ENCODE data around the gene TMEM233. TPM values are rescaled to one million over a fixed set of nuclear protein-coding genes. Genes with fewer than 3 reads are reported as not detected.

TMEM233 gene
- total RNA-seq, 2 experiments from 2014 or later = not detected

DNA sequence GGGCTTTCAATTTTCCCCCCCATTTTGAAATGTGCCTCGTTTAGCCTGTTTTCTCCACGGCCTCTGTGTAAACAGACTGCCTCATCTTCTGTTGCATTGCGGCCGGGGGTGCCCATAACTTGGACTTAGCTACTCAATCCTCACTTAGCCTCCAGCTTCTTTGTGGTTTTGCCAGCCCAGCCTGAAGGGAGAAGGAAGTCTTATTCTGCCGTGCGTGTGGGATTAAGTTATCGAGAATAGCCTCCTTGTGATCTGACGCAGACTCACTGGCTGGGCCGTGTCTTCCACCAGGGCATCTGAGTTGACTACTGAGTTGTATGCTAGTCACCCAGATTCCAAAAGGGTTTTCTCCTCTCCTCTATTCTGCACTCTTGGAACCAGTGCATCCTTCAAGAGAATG, 82.4 kb downstream of the TMEM233 start:
- CTCF ChIA-PET = interaction anchor here (0.6 kb wide), 1 partner anchor 57 kb away, joined by 3 read pairs; no protein-coding TSS in a partner anchor
- Mint-ChIP-seq H3K27me3 (ENCODE audit: low read depth) (no peaks in the 10 kb centered on the region), H3K36me3 (ENCODE audit: low read depth) (peaks cover 73% of the 10 kb centered on the region), H3K4me3 (no peak overlapping the region), H3K27ac (peak overlapping the region; percentile 66), H3K4me1 (ENCODE audit: low read depth) (peaks cover 29% of the 10 kb centered on the region), H3K9me3 (no peaks in the 10 kb centered on the region)
- intact Hi-C loops (cut with micrococcal nuclease) = no loop called here
- no peak for DNase-seq

DNA sequence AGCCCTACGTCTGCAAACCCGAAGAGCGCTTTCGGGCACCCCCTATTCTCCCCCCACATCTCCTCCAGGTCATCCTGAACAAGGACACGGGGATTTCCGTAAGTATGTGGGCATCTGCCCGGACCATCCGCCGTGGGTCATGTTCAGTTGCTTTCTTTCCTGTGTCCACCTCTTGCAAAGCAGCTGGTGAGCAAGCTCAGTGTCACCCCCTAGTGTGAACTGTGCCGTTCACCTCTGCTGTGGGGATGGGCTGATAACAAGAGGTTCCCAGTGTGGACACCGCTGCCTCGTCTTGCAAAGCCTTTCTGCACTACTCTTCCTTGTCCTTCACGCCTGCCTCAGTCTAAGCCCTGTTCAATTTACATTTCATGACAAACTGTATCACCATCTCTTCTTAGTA, 83.0 kb downstream of the TMEM233 start:
- Mint-ChIP-seq H3K9me3 (no peaks in the 10 kb centered on the region), H3K27ac (peak overlapping the region; percentile 74), H3K36me3 (ENCODE audit: low read depth) (peaks cover 70% of the 10 kb centered on the region), H3K4me1 (ENCODE audit: low read depth) (peaks cover 25% of the 10 kb centered on the region), H3K27me3 (ENCODE audit: low read depth) (no peaks in the 10 kb centered on the region), H3K4me3 (no peak overlapping the region)
- no peak for DNase-seq
- CTCF ChIA-PET = interaction anchor here (0.6 kb wide), 1 partner anchor 56 kb away, joined by 3 read pairs; no protein-coding TSS in a partner anchor
- intact Hi-C loops (cut with micrococcal nuclease) = no loop called here

DNA sequence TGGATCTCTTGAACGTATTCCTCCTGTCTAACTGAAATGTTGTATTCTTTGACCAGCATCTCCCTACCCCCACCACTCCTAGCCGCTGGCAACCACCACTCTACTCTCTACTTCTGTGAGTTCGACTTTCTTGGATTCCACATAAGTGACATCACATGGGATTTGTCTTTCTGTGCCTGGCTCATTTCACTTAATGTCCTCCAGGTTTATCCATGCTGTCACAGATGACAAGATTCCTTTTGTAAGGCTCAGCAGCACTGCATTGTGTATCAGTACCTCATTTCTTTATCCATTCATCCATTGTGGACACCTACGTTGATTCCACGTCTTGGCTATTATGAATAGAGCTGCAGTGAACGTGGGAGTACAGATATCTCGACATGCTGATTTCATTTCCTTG, 84.9 kb downstream of the TMEM233 start:
- H3K27ac Mint-ChIP-seq = no peak overlapping the region
- peaks cover 57% of the 10 kb centered on the region for H3K36me3 Mint-ChIP-seq (ENCODE audit: low read depth)
- CTCF ChIA-PET = interaction anchor here (1.4 kb wide), 1 partner anchor 8 kb away, joined by 4 read pairs; no protein-coding TSS in a partner anchor
- intact Hi-C loops (cut with micrococcal nuclease) = no loop called here
- H3K4me1 Mint-ChIP-seq (ENCODE audit: low read depth) = peaks cover 24% of the 10 kb centered on the region
- H3K4me3 Mint-ChIP-seq = no peak overlapping the region
- no peak for DNase-seq
- H3K27me3 Mint-ChIP-seq (ENCODE audit: low read depth) = no peaks in the 10 kb centered on the region
- H3K9me3 Mint-ChIP-seq = no peaks in the 10 kb centered on the region

DNA sequence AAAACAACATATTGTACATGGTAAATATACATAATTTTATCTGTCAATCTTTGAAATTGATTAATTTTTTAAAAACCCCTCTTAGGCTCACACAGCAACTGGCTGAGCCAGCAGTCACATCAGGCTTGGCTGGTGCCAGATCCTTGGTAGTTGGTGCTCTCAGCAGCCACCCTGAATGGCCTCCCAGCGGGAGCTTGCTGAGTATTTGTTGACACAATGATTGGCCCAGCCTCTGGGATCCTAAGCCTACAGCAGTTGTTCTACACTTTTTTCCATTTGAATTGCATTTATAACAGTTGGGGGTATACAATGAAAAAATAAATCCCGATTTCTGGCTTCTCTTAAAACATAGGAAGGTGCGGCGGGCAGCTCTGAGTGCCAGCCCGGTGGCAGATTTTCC, 85.5 kb downstream of the TMEM233 start:
- Mint-ChIP-seq H3K9me3 (no peaks in the 10 kb centered on the region), H3K27ac (no peak overlapping the region), H3K4me3 (no peak overlapping the region), H3K27me3 (ENCODE audit: low read depth) (no peaks in the 10 kb centered on the region), H3K4me1 (ENCODE audit: low read depth) (peaks cover 18% of the 10 kb centered on the region), H3K36me3 (ENCODE audit: low read depth) (peaks cover 53% of the 10 kb centered on the region)
- intact Hi-C loops (cut with micrococcal nuclease) = no loop called here
- CTCF ChIA-PET = interaction anchor here (1.4 kb wide), 1 partner anchor 9 kb away, joined by 4 read pairs; no protein-coding TSS in a partner anchor
- DNase-seq = no peak

DNA sequence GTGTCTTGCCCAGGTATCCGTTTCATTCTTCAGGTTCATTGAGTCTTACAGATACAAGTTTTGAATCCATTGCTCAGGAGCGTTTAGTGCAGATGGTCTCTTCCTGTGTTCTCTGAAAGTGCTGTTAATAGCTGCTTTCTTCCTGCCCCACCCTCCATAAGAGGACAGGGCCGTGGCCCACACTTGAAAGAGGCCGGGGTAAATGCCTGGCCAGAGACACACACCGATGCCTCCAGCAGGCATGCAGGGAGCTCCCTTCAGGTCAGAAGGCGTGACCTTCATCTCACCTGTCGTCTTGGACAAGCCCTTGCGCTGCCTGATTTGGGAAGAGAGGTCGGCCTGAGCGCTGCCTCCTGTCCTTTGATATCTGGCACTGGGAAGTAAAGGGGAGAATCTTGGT, 85.9 kb downstream of the TMEM233 start:
- no peak overlapping the region for H3K4me3 Mint-ChIP-seq
- no peaks in the 10 kb centered on the region for H3K9me3 Mint-ChIP-seq
- H3K27ac Mint-ChIP-seq = no peak overlapping the region
- peaks cover 49% of the 10 kb centered on the region for H3K36me3 Mint-ChIP-seq (ENCODE audit: low read depth)
- CTCF ChIA-PET = interaction anchor here (1.4 kb wide), 1 partner anchor 9 kb away, joined by 4 read pairs; no protein-coding TSS in a partner anchor
- DNase-seq = no peak
- intact Hi-C loops (cut with micrococcal nuclease) = no loop called here
- peaks cover 14% of the 10 kb centered on the region for H3K4me1 Mint-ChIP-seq (ENCODE audit: low read depth)
- H3K27me3 Mint-ChIP-seq (ENCODE audit: low read depth) = no peaks in the 10 kb centered on the region

DNA sequence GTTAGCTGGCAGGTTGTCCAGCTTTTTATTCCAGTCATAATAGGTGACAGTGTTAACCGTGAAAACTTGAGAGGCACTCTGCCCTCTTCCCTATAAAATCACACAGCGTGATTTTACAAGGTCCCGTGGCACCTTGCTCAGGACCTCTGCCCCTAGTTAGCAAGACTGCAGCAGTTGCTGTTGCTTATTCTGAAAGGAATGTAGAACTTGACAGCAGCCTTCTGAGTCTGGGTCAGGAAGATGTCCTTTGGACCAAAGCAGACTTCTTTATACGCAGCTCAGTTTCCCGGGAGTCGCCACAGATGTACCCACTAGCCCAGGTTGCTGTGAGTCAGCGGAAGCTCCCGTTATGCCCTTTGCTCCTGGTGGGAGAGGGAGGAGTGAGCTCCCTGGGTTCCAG, 87.5 kb downstream of the TMEM233 start:
- intact Hi-C loops (cut with micrococcal nuclease) = no loop called here
- Mint-ChIP-seq H3K9me3 (no peaks in the 10 kb centered on the region), H3K27me3 (ENCODE audit: low read depth) (no peaks in the 10 kb centered on the region), H3K4me3 (no peak overlapping the region), H3K27ac (peak overlapping the region; percentile 8), H3K4me1 (ENCODE audit: low read depth) (peaks cover 14% of the 10 kb centered on the region), H3K36me3 (ENCODE audit: low read depth) (peaks cover 36% of the 10 kb centered on the region)
- no peak for DNase-seq
- CTCF ChIA-PET = interaction anchor here (1.2 kb wide), 1 partner anchor 12 kb away, joined by 4 read pairs; no protein-coding TSS in a partner anchor

DNA sequence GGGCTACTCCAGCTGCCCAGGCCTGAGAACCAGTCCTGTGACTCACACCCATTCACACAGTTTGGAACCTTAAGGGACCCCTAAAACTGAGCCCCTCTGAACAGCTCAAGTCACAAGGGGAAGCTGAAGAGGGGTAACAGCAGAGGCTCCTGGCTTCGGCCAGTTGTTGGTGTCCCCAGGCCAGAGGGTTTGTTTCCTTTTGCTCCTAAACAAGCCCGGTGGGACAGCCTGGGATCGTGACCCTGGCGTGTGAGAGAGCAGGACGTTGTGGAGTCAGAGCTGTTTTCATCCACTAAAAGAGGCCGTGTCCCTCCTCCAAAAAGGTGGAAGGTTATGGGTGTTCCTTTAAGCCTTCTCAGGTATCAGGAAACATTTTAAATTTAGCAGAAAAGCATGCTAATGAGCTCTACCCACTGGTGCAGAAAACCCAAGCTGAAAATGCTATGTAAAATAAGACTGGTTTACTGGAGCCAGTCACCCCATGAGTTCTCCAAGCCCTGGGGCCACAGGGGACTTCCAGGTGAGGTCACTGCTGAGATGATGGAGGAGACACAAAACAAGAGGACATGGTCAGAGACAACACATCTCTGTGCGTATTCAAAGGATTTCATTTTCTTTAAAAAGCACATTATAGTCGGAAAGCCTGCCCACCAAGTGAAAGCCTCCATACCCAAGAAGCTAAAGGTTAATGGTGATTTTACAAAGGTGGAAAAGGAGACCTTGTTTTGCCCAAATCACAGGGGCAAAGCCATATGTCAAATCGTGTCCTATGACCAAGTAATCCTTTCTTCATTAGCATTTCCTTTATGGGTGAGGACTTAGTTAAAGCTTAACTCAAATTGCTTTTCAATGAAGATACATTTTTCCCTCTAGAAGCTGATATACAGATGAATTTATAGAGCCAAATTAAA, 88.4 kb downstream of the TMEM233 start:
- Mint-ChIP-seq H3K27ac (peak overlapping the region; percentile 81), H3K9me3 (no peaks in the 10 kb centered on the region), H3K36me3 (ENCODE audit: low read depth) (peaks cover 29% of the 10 kb centered on the region), H3K27me3 (ENCODE audit: low read depth) (no peaks in the 10 kb centered on the region), H3K4me1 (ENCODE audit: low read depth) (peaks cover 14% of the 10 kb centered on the region), H3K4me3 (no peak overlapping the region)
- CTCF ChIA-PET = interaction anchor here (0.8 to 1.2 kb wide), 2 partner anchors 13 to 238 kb away, joined by 3 to 4 read pairs; no protein-coding TSS in a partner anchor
- intact Hi-C loops (cut with micrococcal nuclease) = no loop called here
- peak; percentile 41 for DNase-seq

DNA sequence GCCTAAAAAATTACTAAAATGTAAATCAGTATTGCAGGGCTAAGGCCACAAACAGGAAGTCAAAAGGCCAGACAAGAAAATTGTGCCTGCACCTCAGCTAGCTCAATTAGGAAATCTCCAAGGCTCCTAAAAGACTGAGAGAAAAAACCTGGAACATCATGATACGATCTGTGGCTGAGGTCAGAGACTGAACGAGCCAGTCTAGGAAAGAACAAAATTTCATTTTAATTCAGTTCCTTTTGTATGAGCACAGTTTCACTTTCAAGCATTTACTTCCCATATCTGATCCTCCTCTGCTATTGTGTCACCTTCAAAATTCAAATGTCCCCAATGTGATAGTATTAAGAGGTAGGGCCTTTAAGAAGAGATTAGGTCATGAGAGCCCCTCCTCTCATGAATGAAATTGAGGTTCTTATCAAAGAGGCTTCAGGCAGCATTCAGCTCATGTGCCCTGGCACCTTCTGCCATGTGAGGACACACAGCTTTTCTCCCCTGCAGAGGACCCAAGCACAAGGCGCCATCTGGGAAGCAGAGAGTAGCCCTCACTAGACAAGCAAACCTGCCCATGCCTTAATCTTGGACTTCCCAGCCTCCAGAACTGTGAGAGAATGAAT, 89.2 kb downstream of the TMEM233 start:
- Mint-ChIP-seq H3K9me3 (no peaks in the 10 kb centered on the region), H3K4me3 (no peak overlapping the region), H3K4me1 (ENCODE audit: low read depth) (peaks cover 14% of the 10 kb centered on the region), H3K27me3 (ENCODE audit: low read depth) (no peaks in the 10 kb centered on the region), H3K36me3 (ENCODE audit: low read depth) (peaks cover 30% of the 10 kb centered on the region), H3K27ac (peak overlapping the region; percentile 81)
- no peak for DNase-seq
- intact Hi-C loops (cut with micrococcal nuclease) = no loop called here
- CTCF ChIA-PET = no interaction called here

DNA sequence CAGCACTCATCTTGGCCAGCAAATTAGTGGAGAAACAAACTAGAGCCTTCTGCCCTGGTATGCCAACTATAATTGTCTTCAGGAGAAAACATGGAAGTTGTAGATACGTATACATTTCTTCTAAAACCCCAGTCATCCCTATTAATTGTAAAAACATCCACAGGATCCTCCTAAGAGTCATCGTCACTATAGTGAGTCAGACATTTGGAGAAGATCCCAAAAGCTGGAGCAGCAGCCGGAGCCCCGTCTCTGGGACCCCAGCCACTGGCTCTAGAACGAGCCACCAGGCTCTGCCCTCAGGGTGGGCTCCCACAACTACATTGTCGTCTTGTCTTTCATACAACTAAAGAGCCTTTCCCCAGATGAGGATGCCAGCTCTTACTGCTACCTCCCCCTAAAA, 89.8 kb downstream of the TMEM233 start:
- intact Hi-C loops (cut with micrococcal nuclease) = no loop called here
- no peak overlapping the region for H3K4me3 Mint-ChIP-seq
- no peaks in the 10 kb centered on the region for H3K9me3 Mint-ChIP-seq
- H3K36me3 Mint-ChIP-seq (ENCODE audit: low read depth) = peaks cover 28% of the 10 kb centered on the region
- H3K27me3 Mint-ChIP-seq (ENCODE audit: low read depth) = no peaks in the 10 kb centered on the region
- CTCF ChIA-PET = no interaction called here
- no peak overlapping the region for H3K27ac Mint-ChIP-seq
- peaks cover 14% of the 10 kb centered on the region for H3K4me1 Mint-ChIP-seq (ENCODE audit: low read depth)
- no peak for DNase-seq

DNA sequence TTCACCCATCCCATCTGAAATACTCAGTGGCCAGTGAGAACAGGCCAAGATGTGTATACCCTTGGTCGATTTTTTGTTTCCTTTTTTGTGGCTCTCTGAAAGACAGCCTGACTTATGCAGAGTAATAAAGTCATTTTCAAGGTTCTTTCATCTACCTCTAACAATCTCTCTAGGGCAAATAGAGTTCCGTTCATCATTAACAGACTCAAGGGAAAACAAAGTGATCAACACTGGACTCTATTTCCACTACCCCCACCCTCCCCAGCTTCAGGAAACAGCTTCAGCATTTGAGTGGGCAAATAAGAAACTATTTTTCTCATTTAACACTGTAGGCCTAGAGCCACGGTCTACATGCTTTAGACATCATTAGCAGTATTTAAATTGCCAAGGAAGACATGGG, 90.2 kb downstream of the TMEM233 start:
- H3K27me3 Mint-ChIP-seq (ENCODE audit: low read depth) = no peaks in the 10 kb centered on the region
- no peaks in the 10 kb centered on the region for H3K9me3 Mint-ChIP-seq
- peaks cover 14% of the 10 kb centered on the region for H3K4me1 Mint-ChIP-seq (ENCODE audit: low read depth)
- CTCF ChIA-PET = no interaction called here
- intact Hi-C loops (cut with micrococcal nuclease) = no loop called here
- H3K4me3 Mint-ChIP-seq = no peak overlapping the region
- H3K27ac Mint-ChIP-seq = no peak overlapping the region
- H3K36me3 Mint-ChIP-seq (ENCODE audit: low read depth) = peaks cover 24% of the 10 kb centered on the region
- DNase-seq = no peak

DNA sequence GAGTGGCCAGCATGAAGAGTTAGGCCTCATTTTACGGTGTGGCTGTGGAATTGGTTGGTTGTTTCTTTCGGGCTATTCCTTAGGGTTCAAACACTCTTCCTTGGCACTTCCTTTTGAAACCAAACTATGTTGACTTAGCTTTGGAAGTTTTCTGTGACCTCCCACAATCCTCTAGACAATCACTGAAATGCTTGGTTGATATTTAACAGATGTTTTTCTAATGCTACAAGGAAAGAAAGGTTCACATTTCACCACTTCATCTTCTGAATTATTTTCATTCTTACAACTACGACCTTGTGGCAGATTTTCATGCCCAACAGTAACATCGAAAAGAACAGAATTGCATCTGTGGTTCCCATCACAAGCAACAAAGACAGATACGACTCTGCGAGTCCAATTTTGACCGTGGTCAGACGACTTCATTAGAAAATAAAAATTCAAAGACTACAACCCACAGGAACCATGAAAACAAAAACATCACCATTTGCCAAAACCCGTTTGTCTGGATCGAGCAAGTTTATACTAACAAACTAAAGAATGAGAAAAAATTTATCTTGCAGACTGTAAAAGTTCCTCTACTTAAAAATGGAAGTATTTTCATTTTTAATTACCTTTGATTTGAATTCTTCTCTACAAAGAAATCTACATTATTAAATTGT, 91.3 kb downstream of the TMEM233 start:
- peaks cover 14% of the 10 kb centered on the region for H3K4me1 Mint-ChIP-seq (ENCODE audit: low read depth)
- intact Hi-C loops (cut with micrococcal nuclease) = no loop called here
- DNase-seq = no peak
- H3K4me3 Mint-ChIP-seq = no peak overlapping the region
- no peak overlapping the region for H3K27ac Mint-ChIP-seq
- no peaks in the 10 kb centered on the region for H3K27me3 Mint-ChIP-seq (ENCODE audit: low read depth)
- CTCF ChIA-PET = no interaction called here
- peaks cover 19% of the 10 kb centered on the region for H3K36me3 Mint-ChIP-seq (ENCODE audit: low read depth)
- H3K9me3 Mint-ChIP-seq = no peaks in the 10 kb centered on the region

DNA sequence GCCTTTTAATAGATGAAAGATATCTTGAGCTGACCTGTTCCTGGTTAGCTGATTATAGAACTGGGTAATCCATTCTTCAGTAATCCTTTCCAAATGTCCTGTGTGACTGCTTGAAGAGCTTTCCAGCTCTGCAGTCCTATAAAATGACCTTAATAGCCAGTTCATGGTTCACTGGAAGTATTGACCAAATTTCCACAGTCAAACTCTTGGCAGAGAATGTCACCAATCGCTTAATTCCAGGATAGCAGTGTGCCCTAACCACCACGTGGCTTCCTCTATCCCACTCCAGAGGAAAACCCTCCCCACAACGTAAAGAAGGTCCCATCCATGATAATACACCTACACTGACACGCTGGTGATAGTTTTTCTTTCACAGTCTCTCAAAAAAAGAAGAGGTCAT, 91.8 kb downstream of the TMEM233 start:
- no peak for DNase-seq
- peaks cover 15% of the 10 kb centered on the region for H3K36me3 Mint-ChIP-seq (ENCODE audit: low read depth)
- H3K27ac Mint-ChIP-seq = no peak overlapping the region
- H3K4me1 Mint-ChIP-seq (ENCODE audit: low read depth) = peaks cover 14% of the 10 kb centered on the region
- no peaks in the 10 kb centered on the region for H3K27me3 Mint-ChIP-seq (ENCODE audit: low read depth)
- H3K4me3 Mint-ChIP-seq = no peak overlapping the region
- CTCF ChIA-PET = no interaction called here
- intact Hi-C loops (cut with micrococcal nuclease) = no loop called here
- no peaks in the 10 kb centered on the region for H3K9me3 Mint-ChIP-seq
